Stimulated activated naive B cell treated with anti-CD40 and anti-IgM and Interleukin-4, amounts not matched to agents 10 μg/mL and 1 μg/mL and 100 μg/mL, for 72 hours (primary cell): ENCODE data around the gene F13A1.

Source experiments
- ATAC-seq, 2 donors: fragments of 150-1000 bp; cut with Tn5 transposase; replicated peaks; 2 replicates each; pipeline ENCODE4 v1.10.0; 2021; ENCODE audit warnings: moderate library complexity in 1 of 2
- DNase-seq: peaks from one replicate; pipeline ENCODE4 v3.0.0; 2021
- H3K27ac Mint-ChIP-seq: one replicate; pipeline ENCODE4 v1.8.0; 2022; ENCODE audit warnings: mild to moderate bottlenecking, mixed read lengths
- H3K27me3 Mint-ChIP-seq, 2 donors: one replicate each; pipeline ENCODE4 v1.8.0; 2022; ENCODE audit warnings: mixed read lengths in 2 of 2
- H3K36me3 Mint-ChIP-seq, 2 donors: one replicate each; pipeline ENCODE4 v1.8.0; 2022; ENCODE audit warnings: mixed read lengths in 2 of 2, mild to moderate bottlenecking in 1 of 2
- H3K4me1 Mint-ChIP-seq, 2 donors: one replicate each; pipeline ENCODE4 v1.8.0; 2022; ENCODE audit warnings: mixed read lengths in 2 of 2, mild to moderate bottlenecking in 1 of 2
- H3K4me3 Mint-ChIP-seq, 2 donors: one replicate each; pipeline ENCODE4 v1.8.0; 2022; ENCODE audit warnings: mild to moderate bottlenecking in 2 of 2, mixed read lengths in 2 of 2, moderate library complexity in 1 of 2
- H3K9me3 Mint-ChIP-seq, 2 donors: one replicate each; pipeline ENCODE4 v1.8.0; 2022; ENCODE audit warnings: mixed read lengths in 2 of 2, mild to moderate bottlenecking in 1 of 2

Gene F13A1

DNA sequence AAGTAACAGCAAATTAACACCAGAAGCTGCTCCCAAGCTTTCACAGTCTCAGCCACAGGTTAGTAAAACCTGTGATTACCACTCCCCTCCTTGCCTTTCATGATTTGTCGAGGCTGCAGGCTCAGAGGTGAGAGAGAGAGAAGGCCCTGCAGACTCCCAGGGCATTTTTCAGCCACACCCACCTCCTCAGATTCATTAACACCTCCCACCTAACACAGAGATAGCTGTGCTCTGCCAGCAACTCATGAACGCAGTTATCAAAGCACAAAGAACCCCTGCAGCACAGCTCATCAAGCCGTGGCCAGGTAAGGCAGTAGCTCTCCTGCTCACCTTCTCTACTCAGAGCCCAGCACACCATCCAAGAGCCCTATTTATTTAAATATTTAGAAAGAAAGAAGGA lies 27.1 kb downstream of the F13A1 start:
- H3K27me3 Mint-ChIP-seq, result peaks cover 13 to 23% of the 10 kb centered on the region in 2 donors
- H3K4me3 Mint-ChIP-seq, result no peak overlapping the region
- no peak for ATAC-seq
- H3K4me1 Mint-ChIP-seq, result no peaks in the 10 kb centered on the region
- peaks cover 0 to 3% of the 10 kb centered on the region in 2 donors for H3K9me3 Mint-ChIP-seq
- H3K27ac Mint-ChIP-seq, result no peak overlapping the region
- no peak for DNase-seq
- no peaks in the 10 kb centered on the region for H3K36me3 Mint-ChIP-seq

- no peak overlapping the region for H3K4me3 Mint-ChIP-seq
- H3K27ac Mint-ChIP-seq, result no peak overlapping the region
- no peaks in the 10 kb centered on the region for H3K9me3 Mint-ChIP-seq
- peaks cover 12 to 16% of the 10 kb centered on the region in 2 donors for H3K27me3 Mint-ChIP-seq
- ATAC-seq (peak; percentile 74 to 89), DNase-seq (peak; percentile 17)
- peaks cover 22 to 30% of the 10 kb centered on the region in 2 donors for H3K4me1 Mint-ChIP-seq
- no peaks in the 10 kb centered on the region for H3K36me3 Mint-ChIP-seq
Observed at GRCh38 chr6:6287415-6287814, 33.0 kb downstream of the F13A1 start.

DNA sequence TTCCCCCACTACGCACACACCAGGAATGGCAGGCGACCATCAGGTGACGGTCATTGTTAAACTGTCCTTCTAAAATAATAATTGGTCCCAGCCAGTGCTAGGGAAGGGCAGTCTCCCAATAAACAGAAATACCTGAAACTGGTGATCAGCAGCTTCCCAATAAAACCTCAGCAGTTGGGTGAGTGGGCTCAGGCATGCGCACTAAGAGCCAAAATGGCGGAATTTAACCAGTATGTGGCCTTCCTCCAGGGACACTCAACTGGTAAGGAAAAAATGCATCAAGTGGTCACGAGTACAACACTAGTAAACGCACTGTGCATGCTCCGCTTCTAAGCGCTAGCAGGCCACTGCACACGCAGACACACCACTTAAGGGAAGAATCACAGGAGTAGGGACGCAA lies 34.8 kb downstream of the F13A1 start:
- Mint-ChIP-seq H3K4me3 (no peak overlapping the region), H3K4me1 (peaks cover 22 to 30% of the 10 kb centered on the region in 2 donors), H3K9me3 (no peaks in the 10 kb centered on the region), H3K27ac (no peak overlapping the region), H3K36me3 (no peaks in the 10 kb centered on the region), H3K27me3 (no peaks in the 10 kb centered on the region)
- ATAC-seq, result no peak
- DNase-seq, result no peak

DNA sequence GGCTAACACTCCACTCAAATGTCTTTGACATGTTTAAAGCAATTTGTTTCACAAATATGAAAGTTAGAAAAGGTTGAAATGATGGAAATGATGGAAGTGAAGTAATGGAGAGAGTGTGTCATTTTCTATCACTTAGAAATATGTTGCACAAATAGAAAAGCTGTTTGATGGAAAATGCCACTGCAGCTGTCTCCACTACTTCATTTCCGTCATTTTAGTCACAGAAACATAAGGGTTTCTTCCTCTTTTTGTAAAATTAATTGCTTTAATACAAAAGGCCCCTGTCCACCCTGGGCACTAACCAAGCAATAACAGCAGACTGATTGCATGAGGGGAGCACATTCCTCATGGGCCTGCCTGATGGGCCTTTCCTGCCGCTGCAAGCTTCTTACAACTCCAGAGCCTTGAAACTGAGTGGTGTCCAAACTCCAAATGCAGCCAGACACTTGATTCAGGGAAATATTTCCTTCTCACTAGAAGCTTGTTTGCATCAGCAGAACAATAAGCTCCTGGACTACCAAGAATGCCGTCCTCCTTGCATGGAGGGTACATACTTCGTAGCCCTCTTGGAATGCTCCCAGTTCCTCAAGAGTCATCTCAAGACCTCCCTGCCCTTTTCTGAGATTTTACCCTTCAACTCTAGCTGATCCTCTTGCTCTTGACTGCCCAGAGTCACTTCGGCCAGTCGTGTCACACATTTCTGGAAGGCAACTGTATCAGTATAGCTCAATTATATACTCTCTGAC lies 36.1 kb downstream of the F13A1 start:
- peaks cover 22 to 30% of the 10 kb centered on the region in 2 donors for H3K4me1 Mint-ChIP-seq
- peak; percentile 58 to 66 for ATAC-seq

GRCh38 chr6:6283746-6284145 lies 36.7 kb downstream of the F13A1 start:
- peak overlapping the region; percentile 78 for H3K27ac Mint-ChIP-seq
- no peaks in the 10 kb centered on the region for H3K36me3 Mint-ChIP-seq
- H3K4me3 Mint-ChIP-seq, result no peak overlapping the region
- peaks cover 22 to 30% of the 10 kb centered on the region in 2 donors for H3K4me1 Mint-ChIP-seq
- peak; percentile 4 to 8 for ATAC-seq
- DNase-seq, result no peak
- H3K9me3 Mint-ChIP-seq, result no peaks in the 10 kb centered on the region
- H3K27me3 Mint-ChIP-seq, result peaks cover 0 to 4% of the 10 kb centered on the region in 2 donors

More for the DNA sequence above, 36.1 kb downstream of the F13A1 start:
- no peaks in the 10 kb centered on the region for H3K27me3 Mint-ChIP-seq
- H3K27ac Mint-ChIP-seq, result peak overlapping the region; percentile 78
- no peaks in the 10 kb centered on the region for H3K36me3 Mint-ChIP-seq
- no peaks in the 10 kb centered on the region for H3K9me3 Mint-ChIP-seq
- DNase-seq, result no peak
- H3K4me3 Mint-ChIP-seq, result no peak overlapping the region

DNA sequence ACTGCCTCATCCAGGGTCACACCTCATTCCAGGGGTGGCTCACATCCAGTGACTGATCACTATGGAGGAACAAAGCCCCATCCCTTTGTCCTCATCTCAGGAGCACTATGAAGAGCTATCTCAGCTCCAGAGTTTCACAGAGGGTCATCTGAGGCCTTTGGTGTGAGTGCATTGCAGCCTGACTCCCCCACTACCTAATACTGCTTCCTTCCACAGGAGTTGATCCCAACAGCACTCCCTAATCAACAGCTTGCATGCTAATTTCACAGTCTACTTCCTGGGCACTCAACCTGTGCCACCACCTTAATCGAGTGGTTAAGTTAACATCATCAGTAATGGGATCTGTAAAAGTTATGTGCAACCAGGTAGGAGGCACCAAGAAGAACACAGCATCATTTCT lies 37.7 kb downstream of the F13A1 start:
- Mint-ChIP-seq H3K36me3 (no peaks in the 10 kb centered on the region), H3K4me1 (peaks cover 22 to 30% of the 10 kb centered on the region in 2 donors), H3K27me3 (peaks cover 10 to 14% of the 10 kb centered on the region in 2 donors), H3K9me3 (no peaks in the 10 kb centered on the region), H3K27ac (no peak overlapping the region), H3K4me3 (no peak overlapping the region)
- no peak for DNase-seq
- ATAC-seq, result no peak

DNA sequence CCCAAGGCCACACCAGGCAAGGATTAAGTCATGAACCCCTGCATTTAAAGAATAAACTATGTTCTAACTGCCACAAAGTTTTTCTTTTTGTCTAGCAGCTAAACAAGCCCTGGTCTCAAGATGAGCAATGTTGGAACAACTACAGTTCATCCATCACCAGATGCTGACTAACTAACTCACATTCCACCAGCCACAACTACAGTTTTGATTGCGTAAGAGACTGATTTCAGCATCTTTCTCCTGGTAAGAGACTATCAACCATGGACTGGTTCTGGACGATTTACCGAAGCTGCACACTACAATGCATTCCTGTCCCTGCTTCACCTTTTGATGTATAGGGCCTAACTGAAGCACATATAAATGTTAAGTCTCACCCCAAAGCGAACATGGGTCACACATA lies 43.0 kb downstream of the F13A1 start:
- no peak overlapping the region for H3K4me3 Mint-ChIP-seq

DNA sequence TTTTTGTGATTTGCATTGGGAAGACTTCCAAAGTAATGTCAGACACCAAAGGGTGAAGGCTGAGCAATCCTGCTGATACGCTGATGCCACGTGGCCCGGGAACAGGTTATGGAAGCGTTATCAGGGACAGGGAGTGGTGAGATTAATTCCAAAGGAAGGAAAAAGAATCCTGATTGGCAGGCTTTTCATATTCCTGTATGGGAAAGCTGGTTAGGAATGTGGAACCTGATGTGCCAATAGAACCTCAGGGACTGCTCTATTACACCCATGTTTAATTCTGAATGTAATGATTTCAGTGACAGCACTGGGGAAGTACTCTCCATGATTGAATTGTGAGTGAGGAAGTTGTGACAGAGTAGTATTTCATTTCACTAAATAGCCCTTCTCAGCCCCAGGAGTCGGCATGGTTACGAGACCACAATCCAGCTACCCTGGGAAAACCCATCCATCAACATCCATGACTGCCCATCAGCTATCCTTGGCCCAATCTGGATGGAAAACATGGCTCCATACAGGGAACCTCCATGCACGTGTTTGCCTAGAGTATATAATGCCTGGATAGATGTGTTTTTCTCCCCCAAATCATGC lies 49.4 kb downstream of the F13A1 start:
- peaks cover 26 to 36% of the 10 kb centered on the region in 2 donors for H3K27me3 Mint-ChIP-seq
- H3K9me3 Mint-ChIP-seq, result peaks cover 0 to 2% of the 10 kb centered on the region in 2 donors
- ATAC-seq (no peak), DNase-seq (no peak)
- H3K36me3 Mint-ChIP-seq, result no peaks in the 10 kb centered on the region
- no peak overlapping the region for H3K27ac Mint-ChIP-seq
- H3K4me3 Mint-ChIP-seq, result no peak overlapping the region
- H3K4me1 Mint-ChIP-seq, result no peaks in the 10 kb centered on the region

More for the DNA sequence above, 43.0 kb downstream of the F13A1 start:
- no peaks in the 10 kb centered on the region for H3K36me3 Mint-ChIP-seq
- ATAC-seq (no peak), DNase-seq (no peak)
- H3K27me3 Mint-ChIP-seq, result peaks cover 31 to 45% of the 10 kb centered on the region in 2 donors
- H3K27ac Mint-ChIP-seq, result no peak overlapping the region
- no peaks in the 10 kb centered on the region for H3K9me3 Mint-ChIP-seq
- H3K4me1 Mint-ChIP-seq, result no peaks in the 10 kb centered on the region

DNA sequence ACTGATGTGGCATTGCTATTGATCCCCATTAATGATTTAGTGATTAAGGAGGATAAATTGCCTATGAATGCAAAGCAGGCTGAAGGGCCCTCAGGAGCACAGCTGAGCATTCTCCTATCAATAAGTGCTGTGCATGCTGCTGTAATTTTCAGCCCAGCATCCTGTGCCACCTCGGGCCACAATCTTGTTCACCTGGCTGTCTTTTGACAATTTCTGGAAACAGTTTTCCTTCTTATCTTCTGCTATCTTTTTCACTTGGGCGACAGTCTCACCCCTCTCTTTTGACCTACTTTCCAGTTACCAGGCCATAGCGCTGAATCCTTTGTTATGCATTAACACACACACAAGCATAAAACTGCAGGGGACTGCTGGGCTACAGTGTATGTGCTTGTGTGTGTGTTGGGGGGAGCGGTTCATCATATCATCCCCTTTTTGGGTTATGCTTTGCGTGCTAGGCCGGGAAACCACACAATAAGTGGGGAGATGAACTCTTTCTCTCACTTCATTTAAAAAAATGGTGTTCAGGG lies 60.2 kb downstream of the F13A1 start:
- DNase-seq (no peak), ATAC-seq (no peak)
- H3K36me3 Mint-ChIP-seq, result no peaks in the 10 kb centered on the region
- H3K27me3 Mint-ChIP-seq, result peaks cover 17 to 19% of the 10 kb centered on the region in 2 donors
- no peaks in the 10 kb centered on the region for H3K9me3 Mint-ChIP-seq
- no peaks in the 10 kb centered on the region for H3K4me1 Mint-ChIP-seq
- no peak overlapping the region for H3K4me3 Mint-ChIP-seq
- no peak overlapping the region for H3K27ac Mint-ChIP-seq

- H3K27ac Mint-ChIP-seq, result no peak overlapping the region
- ATAC-seq (no peak), DNase-seq (no peak)
- no peaks in the 10 kb centered on the region for H3K4me1 Mint-ChIP-seq
- no peaks in the 10 kb centered on the region for H3K9me3 Mint-ChIP-seq
- no peaks in the 10 kb centered on the region for H3K36me3 Mint-ChIP-seq
- peaks cover 11 to 12% of the 10 kb centered on the region in 2 donors for H3K27me3 Mint-ChIP-seq
- no peak overlapping the region for H3K4me3 Mint-ChIP-seq
Observed at GRCh38 chr6:6256886-6257285, 63.6 kb downstream of the F13A1 start.

GRCh38 chr6:6256259-6256658 lies 64.2 kb downstream of the F13A1 start:
- DNase-seq (no peak), ATAC-seq (no peak)
- Mint-ChIP-seq H3K27ac (no peak overlapping the region), H3K4me3 (no peak overlapping the region), H3K9me3 (no peaks in the 10 kb centered on the region), H3K27me3 (peaks cover 12 to 13% of the 10 kb centered on the region in 2 donors), H3K4me1 (no peaks in the 10 kb centered on the region), H3K36me3 (no peaks in the 10 kb centered on the region)

- Mint-ChIP-seq H3K4me1 (peaks cover 5 to 7% of the 10 kb centered on the region in 2 donors), H3K27me3 (peaks cover 26 to 29% of the 10 kb centered on the region in 2 donors), H3K27ac (no peak overlapping the region), H3K9me3 (no peaks in the 10 kb centered on the region), H3K36me3 (no peaks in the 10 kb centered on the region), H3K4me3 (no peak overlapping the region)
- DNase-seq, result no peak
- ATAC-seq, result no peak
Observed at GRCh38 chr6:6251555-6252280, 68.7 kb downstream of the F13A1 start.

DNA sequence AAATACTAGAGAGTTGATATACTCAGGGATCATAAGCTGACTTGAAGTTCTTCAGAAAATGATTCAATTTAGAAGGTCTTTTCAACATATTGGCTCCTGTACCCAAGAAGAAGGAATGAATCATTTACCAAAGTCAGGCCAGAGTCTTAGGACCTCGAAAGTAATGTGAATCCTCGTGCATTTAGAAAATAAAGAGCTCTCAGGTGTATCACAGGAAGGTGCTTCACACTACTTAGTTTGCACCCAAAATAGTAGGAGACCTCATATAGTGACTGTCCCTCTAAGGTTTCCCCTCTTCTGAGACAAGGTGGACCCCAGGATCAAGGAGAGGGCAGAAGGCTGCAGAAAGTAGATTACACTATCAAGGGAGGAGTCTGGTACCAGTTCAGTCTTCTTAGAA lies 71.8 kb downstream of the F13A1 start:
- H3K27me3 Mint-ChIP-seq, result peaks cover 26 to 29% of the 10 kb centered on the region in 2 donors
- peaks cover 5 to 7% of the 10 kb centered on the region in 2 donors for H3K4me1 Mint-ChIP-seq
- no peaks in the 10 kb centered on the region for H3K36me3 Mint-ChIP-seq
- no peak for ATAC-seq
- no peaks in the 10 kb centered on the region for H3K9me3 Mint-ChIP-seq
- no peak overlapping the region for H3K4me3 Mint-ChIP-seq
- H3K27ac Mint-ChIP-seq, result no peak overlapping the region
- DNase-seq, result no peak

GRCh38 chr6:6246544-6246943 lies 73.9 kb downstream of the F13A1 start:
- DNase-seq (no peak), ATAC-seq (peak in 1 of 2 donors; percentile 48)
- no peak overlapping the region for H3K27ac Mint-ChIP-seq
- peaks cover 5 to 7% of the 10 kb centered on the region in 2 donors for H3K4me1 Mint-ChIP-seq
- H3K9me3 Mint-ChIP-seq, result peaks cover 4 to 5% of the 10 kb centered on the region in 2 donors
- no peaks in the 10 kb centered on the region for H3K36me3 Mint-ChIP-seq
- no peak overlapping the region for H3K4me3 Mint-ChIP-seq
- peaks cover 35 to 39% of the 10 kb centered on the region in 2 donors for H3K27me3 Mint-ChIP-seq
